Right atrium auricular region (tissue), 2 donors: ENCODE data around the gene DPM2. TPM values are rescaled to one million over a fixed set of nuclear protein-coding genes. Genes with fewer than 3 reads are reported as not detected.

Experiments
- DNase-seq: peaks from one replicate; pipeline ENCODE4 v3.0.0-alpha.2; 2019; ENCODE audit warnings: low spot score
- H3K27ac ChIP-seq, 2 donors: fragments of 200-600 bp; sonication (generic); 1 replicate in 1 of 2; 2 replicates in 1 of 2; pipeline ENCODE4 v1.5.1; 2016 to 2019
- H3K27me3 ChIP-seq, 2 donors: fragments of 200-600 bp; sonication (generic); one replicate each; pipeline versions ENCODE4 v1.5.1 to v1.6.0; 2017 to 2019
- H3K36me3 ChIP-seq: fragments of 200-600 bp; sonication (generic); one replicate; pipeline ENCODE4 v1.5.1; 2016
- H3K4me1 ChIP-seq, 2 donors: fragments of 200-600 bp; sonication (generic); one replicate each; pipeline versions ENCODE4 v1.5.1 to v1.6.0; 2017 to 2019
- H3K4me3 ChIP-seq, 2 donors: fragments of 200-600 bp; sonication (generic); 1 replicate in 1 of 2; 2 replicates in 1 of 2; pipeline ENCODE4 v1.5.1; 2017 to 2019; ENCODE audit warnings: mild to moderate bottlenecking in 1 of 2, moderate library complexity in 1 of 2
- H3K9me3 ChIP-seq, 2 donors: fragments of 200-600 bp; sonication (generic); one replicate each; pipeline ENCODE4 v1.5.1; 2019
- total RNA-seq, 2 donors: library from RNA; depleted of rRNA; stranded (reverse); fragments of >200 nt; gene quantifications; one replicate each; pipeline ENCODE4 v1.1.0, GENCODE V29; 2016
- TF ChIP-seq, protein P1 (sequence below), 2 donors: fragments of 200-600 bp; sonication (generic); IDR thresholded peaks; one replicate each; pipeline ENCODE4 v1.5.1; 2019; ENCODE audit warnings: antibody characterized with exemption in 2 of 2

DPM2 gene
- total RNA-seq, 2 donors from 2014 or later = 4.7 to 11.4 TPM

GRCh38 chr9:127954831-127955293, 17.2 kb upstream of the DPM2 start:
- H3K4me3 ChIP-seq = no peak overlapping the region
- TF ChIP-seq, protein P1, sequence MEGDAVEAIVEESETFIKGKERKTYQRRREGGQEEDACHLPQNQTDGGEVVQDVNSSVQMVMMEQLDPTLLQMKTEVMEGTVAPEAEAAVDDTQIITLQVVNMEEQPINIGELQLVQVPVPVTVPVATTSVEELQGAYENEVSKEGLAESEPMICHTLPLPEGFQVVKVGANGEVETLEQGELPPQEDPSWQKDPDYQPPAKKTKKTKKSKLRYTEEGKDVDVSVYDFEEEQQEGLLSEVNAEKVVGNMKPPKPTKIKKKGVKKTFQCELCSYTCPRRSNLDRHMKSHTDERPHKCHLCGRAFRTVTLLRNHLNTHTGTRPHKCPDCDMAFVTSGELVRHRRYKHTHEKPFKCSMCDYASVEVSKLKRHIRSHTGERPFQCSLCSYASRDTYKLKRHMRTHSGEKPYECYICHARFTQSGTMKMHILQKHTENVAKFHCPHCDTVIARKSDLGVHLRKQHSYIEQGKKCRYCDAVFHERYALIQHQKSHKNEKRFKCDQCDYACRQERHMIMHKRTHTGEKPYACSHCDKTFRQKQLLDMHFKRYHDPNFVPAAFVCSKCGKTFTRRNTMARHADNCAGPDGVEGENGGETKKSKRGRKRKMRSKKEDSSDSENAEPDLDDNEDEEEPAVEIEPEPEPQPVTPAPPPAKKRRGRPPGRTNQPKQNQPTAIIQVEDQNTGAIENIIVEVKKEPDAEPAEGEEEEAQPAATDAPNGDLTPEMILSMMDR (IDR thresholded peaks at IDR 0.05) = no peak
- H3K27ac ChIP-seq = peak overlapping the region; percentile 76 to 86
- no peak for DNase-seq
- no peaks in the 10 kb centered on the region for H3K9me3 ChIP-seq
- H3K36me3 ChIP-seq = no peaks in the 10 kb centered on the region
- peaks cover 0 to 44% of the 10 kb centered on the region in 2 donors for H3K4me1 ChIP-seq
- H3K27me3 ChIP-seq = no peaks in the 10 kb centered on the region

GRCh38 chr9:127953768-127954505, 16.3 kb upstream of the DPM2 start:
- no peaks in the 10 kb centered on the region for H3K36me3 ChIP-seq
- H3K27ac ChIP-seq = peak overlapping the region; percentile 76 to 86
- TF ChIP-seq, protein P1 (IDR thresholded peaks at IDR 0.05) = no peak
- no peak for DNase-seq
- no peak overlapping the region for H3K4me3 ChIP-seq
- no peaks in the 10 kb centered on the region for H3K9me3 ChIP-seq
- H3K27me3 ChIP-seq = no peaks in the 10 kb centered on the region
- peaks cover 0 to 51% of the 10 kb centered on the region in 2 donors for H3K4me1 ChIP-seq

DNA sequence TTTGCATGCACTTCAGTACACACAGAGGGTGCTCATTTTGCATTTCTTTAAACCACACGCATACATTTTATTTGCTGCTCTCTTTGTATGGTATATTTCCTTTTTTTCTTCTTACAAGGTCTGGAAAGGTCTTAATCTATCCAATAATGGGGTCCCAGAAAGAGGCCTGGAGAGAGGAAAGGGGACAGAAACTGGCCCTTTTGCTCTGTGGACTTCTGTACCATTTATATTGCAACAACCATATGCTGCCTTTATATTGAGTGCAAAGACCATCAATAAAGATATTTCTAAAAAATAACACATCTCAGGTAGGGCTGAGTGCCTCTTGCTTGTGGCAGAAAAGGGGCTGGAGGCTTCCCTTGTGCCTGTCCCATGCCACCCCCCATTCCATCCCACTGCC, 15.5 kb upstream of the DPM2 start:
- H3K9me3 ChIP-seq = no peaks in the 10 kb centered on the region
- peak overlapping the region in 1 of 2 donors; percentile 86 for H3K27ac ChIP-seq
- TF ChIP-seq, protein P1 (IDR thresholded peaks at IDR 0.05) = no peak
- peaks cover 0 to 51% of the 10 kb centered on the region in 2 donors for H3K4me1 ChIP-seq
- no peak overlapping the region for H3K4me3 ChIP-seq
- H3K27me3 ChIP-seq = no peaks in the 10 kb centered on the region
- DNase-seq = no peak
- H3K36me3 ChIP-seq = no peaks in the 10 kb centered on the region

- no peaks in the 10 kb centered on the region for H3K9me3 ChIP-seq
- H3K36me3 ChIP-seq = no peaks in the 10 kb centered on the region
- H3K27ac ChIP-seq = peak overlapping the region; percentile 81 to 88
- TF ChIP-seq, protein P1 (IDR thresholded peaks at IDR 0.05) = no peak
- DNase-seq = no peak
- H3K4me1 ChIP-seq = peaks cover 0 to 64% of the 10 kb centered on the region in 2 donors
- H3K4me3 ChIP-seq = no peak overlapping the region
- H3K27me3 ChIP-seq = no peaks in the 10 kb centered on the region
These were observed 13.0 kb upstream of the DPM2 start for GRCh38 chr9:127950513-127951289.

DNA sequence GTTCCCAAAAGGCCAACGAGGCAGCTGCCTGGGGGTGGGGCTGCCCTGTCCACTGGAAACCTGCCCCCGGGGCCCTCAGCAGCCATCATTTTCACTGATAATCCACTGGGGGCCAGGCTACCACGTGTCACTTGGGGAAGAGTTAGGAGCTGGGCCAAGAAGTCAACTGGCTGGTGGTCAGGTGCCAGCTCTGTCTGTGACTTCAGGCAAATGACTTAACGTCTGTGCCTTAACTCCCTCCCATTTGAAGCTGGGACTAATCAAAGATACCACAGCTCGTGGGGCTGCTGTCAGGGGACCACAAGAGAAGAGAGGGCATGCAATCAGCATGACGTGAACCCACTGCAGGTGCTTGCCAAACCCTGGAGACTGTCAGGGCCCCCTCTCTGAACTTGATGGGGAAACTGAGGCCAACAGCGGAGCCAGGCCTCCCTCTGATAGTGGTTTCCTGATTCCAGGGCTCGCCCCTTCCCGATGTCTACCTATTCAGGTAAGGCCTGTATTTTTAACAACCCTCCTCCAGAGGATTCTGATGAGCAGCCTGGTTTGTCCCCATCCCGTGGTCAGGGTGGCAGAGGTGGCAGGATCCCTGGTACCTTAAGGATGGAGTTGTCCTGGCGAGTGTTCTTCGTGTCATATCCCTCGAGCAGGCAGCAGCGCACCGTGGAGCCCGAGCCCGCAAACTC, 12.3 kb upstream of the DPM2 start:
- Histone ChIP-seq H3K4me3 (no peak overlapping the region), H3K27me3 (no peaks in the 10 kb centered on the region), H3K9me3 (no peaks in the 10 kb centered on the region), H3K4me1 (peaks cover 0 to 61% of the 10 kb centered on the region in 2 donors), H3K27ac (peak overlapping the region; percentile 81 to 88), H3K36me3 (peaks cover 5% of the 10 kb centered on the region)
- TF ChIP-seq, protein P1 (IDR thresholded peaks at IDR 0.05) = no peak
- no peak for DNase-seq
